H1 (cell line): Measurements from ENCODE around the gene BZW1. TPM values are rescaled to one million over a fixed set of nuclear protein-coding genes. Genes with fewer than 3 reads are reported as not detected.

Source experiments
- ATF3 ChIP-seq: IDR thresholded peaks from 2 replicates; pipeline ENCODE4 v1.6.1; 2011; ENCODE audit warnings: low read depth, mild to moderate bottlenecking, low read length; ENCODE audit not compliant: insufficient read depth
- BACH1 ChIP-seq: IDR thresholded peaks from 2 replicates; pipeline ENCODE4 v1.6.1; 2012; ENCODE audit warnings: low read length, improper control_type of control experiment
- CEBPB ChIP-seq: IDR thresholded peaks from 2 replicates; pipeline ENCODE4 v1.6.1; 2012; ENCODE audit warnings: low read depth, low read length
- CTCF ChIP-seq, 3 experiments: IDR thresholded peaks; 1 replicate in 2 of 3; 2 replicates in 1 of 3; pipeline versions ENCODE4 v1.5.1 to v1.6.1; 2011; ENCODE audit warnings: low read length in 3 of 3, mild to moderate bottlenecking in 3 of 3, inconsistent platforms in 2 of 3, low read depth in 1 of 3, moderate library complexity in 1 of 3; ENCODE audit not compliant: insufficient read depth in 1 of 3; ENCODE audit errors: control extremely low read depth in 1 of 3
- E2F6 ChIP-seq: IDR thresholded peaks from 2 replicates; pipeline ENCODE4 v1.6.1; 2012; ENCODE audit warnings: inconsistent platforms
- EGR1 ChIP-seq: IDR thresholded peaks from 2 replicates; pipeline ENCODE4 v1.6.1; 2011; ENCODE audit warnings: low read depth, low read length, borderline replicate concordance
- GTF2F1 ChIP-seq: IDR thresholded peaks from 2 replicates; pipeline ENCODE4 v1.6.1; 2012; ENCODE audit warnings: low read depth, low read length, improper control_type of control experiment, borderline replicate concordance
- HDAC2 ChIP-seq, 2 experiments: fragments of 300-600 bp in 1 of 2; sonication (generic) in 1 of 2; IDR thresholded peaks; 2 replicates each; pipeline ENCODE4 v1.6.1; 2011 to 2012; ENCODE audit warnings: low read depth in 2 of 2, low read length in 2 of 2, mild to moderate bottlenecking in 2 of 2, moderate library complexity in 2 of 2, borderline replicate concordance in 1 of 2, inconsistent platforms in 1 of 2
- MAFK ChIP-seq: IDR thresholded peaks from 2 replicates; pipeline ENCODE4 v1.6.1; 2012; ENCODE audit warnings: low read depth, mild to moderate bottlenecking, improper control_type of control experiment, low read length
- POLR2A ChIP-seq, 2 experiments: IDR thresholded peaks; 1 replicate in 1 of 2; 2 replicates in 1 of 2; pipeline ENCODE4 v1.6.1; 2011; ENCODE audit warnings: low read depth in 2 of 2, low read length in 2 of 2, mild to moderate bottlenecking in 2 of 2; ENCODE audit errors: control extremely low read depth in 1 of 2
- POLR2AphosphoS5 ChIP-seq: IDR thresholded peaks from 2 replicates; pipeline ENCODE4 v1.6.1; 2011; ENCODE audit warnings: low read depth, low read length
- RAD21 ChIP-seq, 2 experiments: IDR thresholded peaks in 1 of 2; conservative IDR thresholded peaks in 1 of 2; 2 replicates each; pipeline ENCODE4 v1.6.1; 2011; ENCODE audit warnings: low read depth in 2 of 2, low read length in 2 of 2, improper control_type of control experiment in 1 of 2, inconsistent platforms in 1 of 2, mild to moderate bottlenecking in 1 of 2, moderate library complexity in 1 of 2
- RNF2 ChIP-seq: fragments of 200-900, 300-1000 bp; sonication (generic); IDR thresholded peaks from 2 replicates; pipeline ENCODE4 v1.7.1; 2016; ENCODE audit warnings: borderline replicate concordance, low read depth, mild to moderate bottlenecking, antibody characterized with exemption, low read length; ENCODE audit not compliant: poor library complexity, severe bottlenecking; ENCODE audit errors: missing control alignments
- RXRA ChIP-seq: IDR thresholded peaks from 2 replicates; pipeline ENCODE4 v1.6.1; 2011; ENCODE audit warnings: low read depth, mild to moderate bottlenecking, low read length, moderate library complexity; ENCODE audit not compliant: insufficient read depth
- SAP30 ChIP-seq: fragments of 300-600 bp; sonication (generic); IDR thresholded peaks from 2 replicates; pipeline ENCODE4 v1.7.1; 2012; ENCODE audit warnings: low read length, moderate library complexity, mild to moderate bottlenecking, inconsistent platforms; ENCODE audit not compliant: insufficient read depth, insufficient replicate concordance
- SUZ12 ChIP-seq: fragments of 200-600 bp; sonication (generic); IDR thresholded peaks from 2 replicates; pipeline ENCODE4 v1.6.1; 2012; ENCODE audit warnings: mild to moderate bottlenecking, inconsistent platforms, low read length, moderate library complexity, mixed read lengths
- polyA plus RNA-seq, 7 experiments: library from polyadenylated mRNA; depleted of rRNA in 3 of 7; stranded (reverse) in 5 of 7; unstranded in 2 of 7; fragments of >200 nt in 5 of 7; fragments of 200-250 nt in 2 of 7; gene quantifications; 1 replicate in 5 of 7; 2 replicates in 1 of 7; 4 replicates in 1 of 7; pipeline versions ENCODE4 v1.2.1 to v1.2.3, GENCODE V29; 2011 to 2013; ENCODE audit warnings: missing spikeins in 2 of 7, mixed read lengths in 2 of 7
- total RNA-seq: library from RNA; stranded (reverse); fragmentation: NEBNext Ultra II Directional; extraction: Animal tissue kit (Norgen Biotek cat#: 25700); gene quantifications from 2 replicates; pipeline ENCODE4 v1.2.1, GENCODE V29; 2021

BZW1 gene
- total and polyA plus RNA-seq, 2 of the 8 experiments (the other 6 are each of a cell fraction or from before 2014, with no cell fraction given) = 152 to 335 TPM

- TF ChIP-seq MAFK = no peak
- TF ChIP-seq SUZ12 = no peak
- no peak for TF ChIP-seq HDAC2 (IDR thresholded peaks at IDR 0.05; ENCODE audit: borderline replicate concordance in 1 of 2, low read depth in 2 of 2, low read length in 2 of 2)
- TF ChIP-seq POLR2AphosphoS5 = no peak
- TF ChIP-seq RAD21 (IDR thresholded peaks at IDR 0.05 in 1 of 2, conservative IDR thresholded peaks at IDR 0.05 in 1 of 2; ENCODE audit: low read depth in 2 of 2, low read length in 2 of 2) = peak in 1 of 2 experiments; percentile 26; a peak in 1 of 4 replicates
- no peak for TF ChIP-seq E2F6
- TF ChIP-seq RXRA = no peak
- no peak for TF ChIP-seq RNF2
- TF ChIP-seq EGR1 = no peak
- TF ChIP-seq POLR2A (IDR thresholded peaks at IDR 0.05; ENCODE audit: control extremely low read depth in 1 of 2, low read depth in 2 of 2, low read length in 2 of 2) = no peak
- peak; percentile 57 for TF ChIP-seq SAP30
- TF ChIP-seq CEBPB = no peak
- TF ChIP-seq CTCF (IDR thresholded peaks at IDR 0.05; ENCODE audit: control extremely low read depth in 1 of 3, insufficient read depth in 1 of 3, low read depth in 1 of 3, low read length in 3 of 3) = peak in 1 of 3 experiments; percentile 13; a peak in 1 of 4 replicates
- TF ChIP-seq ATF3 = no peak
- no peak for TF ChIP-seq BACH1
- no peak for TF ChIP-seq GTF2F1
Observed at GRCh38 chr2:200812122-200813022, 662 bp downstream of the BZW1 start (continued).
